ENCODE data around the gene SMARCE1. TPM values are rescaled to one million over a fixed set of nuclear protein-coding genes. Genes with fewer than 3 reads are reported as not detected.
A peak's percentile ranks its signal among the peaks of the same experiment; 100 is the strongest.

Gene SMARCE1
- total RNA-seq: 49.5 TPM
- long read RNA-seq, full-length matches to known transcripts: 45 of 54 reads
- long read RNA-seq, partial matches to known transcripts: 8 of 54 reads
- long read RNA-seq, other reads (novel, unspliced or antisense): 1 of 54 reads

DNA sequence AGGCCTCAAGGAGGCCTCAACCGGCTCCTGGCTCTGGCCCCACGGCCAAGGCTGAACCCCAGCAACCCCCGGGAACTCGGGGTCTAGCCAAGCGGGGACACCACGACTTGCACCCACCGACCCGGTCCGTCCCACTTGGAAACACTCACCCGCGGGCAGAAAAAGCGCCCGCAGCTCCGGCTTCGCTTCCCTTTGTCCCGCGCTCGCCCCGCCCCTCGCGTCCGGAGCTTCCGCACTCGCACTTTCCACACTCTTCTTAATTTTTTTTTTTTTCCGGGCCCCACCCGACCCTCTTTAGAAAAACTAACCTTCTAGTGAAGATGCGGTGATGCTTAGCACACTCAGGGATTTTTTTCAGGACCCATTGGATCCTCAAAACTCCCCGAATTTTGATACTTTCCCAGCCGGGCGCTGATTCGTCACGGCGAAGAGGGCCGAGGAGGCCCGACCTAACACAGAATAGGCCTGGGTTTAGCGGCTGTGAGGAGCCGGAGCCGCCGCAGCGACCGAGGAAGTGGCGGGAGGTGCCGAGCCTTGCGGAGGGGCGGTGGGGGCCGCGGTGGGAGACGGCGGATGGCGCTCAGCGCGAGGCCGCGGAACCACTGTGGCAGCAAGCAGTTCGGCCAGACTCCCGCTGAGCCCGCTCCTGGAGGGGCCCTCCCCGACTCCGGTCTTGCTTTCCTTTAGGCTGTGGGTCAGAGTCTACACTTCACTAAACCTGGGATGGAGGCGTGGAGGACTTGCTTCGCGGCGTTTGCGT lies at the start of gene SMARCE1:
Gene SMARCE1 (minus strand): TSS at position 195 of the 760 bp plus-strand sequence. CDS start 2,016 bp downstream, outside the sequence.
- intact Hi-C loops (cut with DNase I): no loop called here

DNA sequence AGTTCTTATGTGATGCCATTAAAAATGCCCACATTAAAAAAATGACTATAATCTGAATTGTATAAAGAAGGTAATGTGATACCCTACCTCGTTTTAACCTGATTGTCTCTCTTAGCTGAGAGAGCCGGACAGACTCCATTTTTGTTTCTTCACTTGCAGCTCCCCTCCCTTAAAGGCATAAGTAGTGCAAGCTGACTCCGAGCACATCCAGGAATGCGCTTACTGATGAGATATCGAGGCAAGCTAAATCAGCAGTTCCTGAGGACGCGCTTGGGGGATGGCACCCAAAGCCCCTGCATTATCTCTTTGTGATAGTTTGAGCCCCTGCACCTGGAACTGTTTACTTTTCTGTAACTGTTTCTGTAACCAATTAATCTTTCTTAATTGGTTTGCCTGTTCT lies 49.7 kb upstream of the SMARCE1 start:
- intact Hi-C loops (cut with DNase I): no loop called here
- no peak for DNase-seq
- ATAC-seq (ENCODE audit: poor library complexity): no peak

More for the DNA sequence above, at the start of gene SMARCE1:
- DNase-seq (peak; percentile 81), ATAC-seq (ENCODE audit: poor library complexity) (peak; percentile 93)

DNA sequence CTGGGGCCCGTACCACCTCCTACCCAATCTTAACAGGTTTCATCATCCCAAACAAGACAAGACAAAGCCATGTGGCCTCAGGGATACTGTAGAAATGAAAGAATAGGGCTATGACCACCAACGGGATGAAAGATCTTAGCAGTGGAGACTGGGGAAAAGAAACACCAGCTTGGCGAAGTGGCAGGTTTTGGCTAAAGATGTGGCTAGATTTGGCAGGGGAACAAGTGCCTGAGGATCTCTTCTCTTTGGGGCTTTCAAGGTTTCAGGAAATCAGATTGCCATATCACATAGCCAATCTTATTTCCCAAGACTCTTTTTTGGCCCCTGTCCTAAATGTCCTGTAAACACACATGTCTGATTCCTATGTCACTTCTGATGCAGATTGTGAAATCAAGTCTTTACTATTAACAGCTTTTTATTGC lies 49.0 kb upstream of the SMARCE1 start:
- intact Hi-C loops (cut with DNase I): no loop called here
- DNase-seq (no peak), ATAC-seq (ENCODE audit: poor library complexity) (no peak)

DNA sequence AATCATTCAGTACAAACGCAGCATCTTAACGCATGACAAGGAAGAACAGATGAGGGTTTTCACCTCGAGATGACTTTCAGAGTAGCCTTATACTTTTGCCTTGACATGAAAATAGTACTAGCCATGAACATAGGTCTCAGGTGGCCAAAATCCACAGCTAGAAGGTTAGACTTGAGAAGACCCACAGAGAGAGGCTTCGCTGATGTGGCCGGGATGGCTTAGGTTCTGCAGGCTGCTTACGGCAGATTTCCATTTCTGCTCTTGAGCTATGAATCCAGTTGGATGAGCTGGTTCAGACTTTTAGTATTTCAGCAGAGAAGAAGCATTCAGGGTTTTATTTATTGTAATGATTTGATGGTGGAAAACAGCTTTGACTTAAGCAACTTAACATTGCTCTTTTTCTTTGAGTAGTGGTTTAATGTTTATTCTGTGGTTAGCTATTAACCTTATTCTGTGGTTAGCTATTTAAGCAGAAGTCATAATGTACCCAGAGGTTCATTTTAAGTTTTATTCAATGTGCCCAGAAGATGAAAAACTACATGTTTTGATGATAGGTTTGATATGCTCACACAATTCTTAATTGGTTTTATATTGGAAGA lies 48.4 kb upstream of the SMARCE1 start:
- DNase-seq (no peak), ATAC-seq (ENCODE audit: poor library complexity) (no peak)
- intact Hi-C loops (cut with DNase I): no loop called here

DNA sequence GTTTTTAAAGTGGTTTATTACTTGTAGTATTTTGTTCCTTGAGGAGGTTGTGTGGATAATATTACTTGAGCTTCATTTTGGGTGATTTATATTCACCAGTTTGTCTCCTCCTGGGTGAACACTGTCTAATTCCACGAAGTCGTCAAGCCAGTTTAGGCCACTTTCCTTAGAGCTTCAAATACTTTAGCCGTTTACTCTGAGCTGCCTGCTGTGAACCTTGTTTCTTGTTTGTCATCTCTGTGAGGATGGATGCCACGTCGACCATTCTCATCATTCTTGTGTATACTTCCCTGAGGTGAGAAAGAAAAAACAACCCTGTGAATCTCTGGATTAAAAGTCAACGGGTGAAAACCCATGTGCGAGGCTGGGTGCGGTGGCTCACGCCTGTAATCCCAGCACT lies 47.0 kb upstream of the SMARCE1 start:
- ATAC-seq (ENCODE audit: poor library complexity) (no peak), DNase-seq (no peak)
- intact Hi-C loops (cut with DNase I): no loop called here

DNA sequence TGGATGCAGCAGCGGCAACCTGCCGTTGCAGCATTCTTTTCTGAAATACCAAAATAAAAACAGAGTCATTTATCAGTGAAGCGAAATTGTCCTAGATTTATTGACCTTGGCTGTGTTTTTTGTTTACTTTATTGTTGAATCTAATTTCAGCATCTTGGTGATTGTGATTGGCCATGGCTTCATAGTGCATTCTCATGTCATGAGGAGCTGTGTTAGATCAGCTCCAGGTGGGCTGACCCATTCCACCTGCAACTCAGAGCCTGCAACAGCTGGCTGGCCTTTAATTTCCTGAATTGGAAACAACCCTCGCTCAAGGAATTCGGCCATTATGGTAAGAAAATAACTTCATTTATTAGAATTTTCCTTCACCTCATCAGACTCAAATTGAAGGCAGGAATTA lies 39.5 kb upstream of the SMARCE1 start:
- ATAC-seq (ENCODE audit: poor library complexity) (no peak), DNase-seq (no peak)
- intact Hi-C loops (cut with DNase I): no loop called here

DNA sequence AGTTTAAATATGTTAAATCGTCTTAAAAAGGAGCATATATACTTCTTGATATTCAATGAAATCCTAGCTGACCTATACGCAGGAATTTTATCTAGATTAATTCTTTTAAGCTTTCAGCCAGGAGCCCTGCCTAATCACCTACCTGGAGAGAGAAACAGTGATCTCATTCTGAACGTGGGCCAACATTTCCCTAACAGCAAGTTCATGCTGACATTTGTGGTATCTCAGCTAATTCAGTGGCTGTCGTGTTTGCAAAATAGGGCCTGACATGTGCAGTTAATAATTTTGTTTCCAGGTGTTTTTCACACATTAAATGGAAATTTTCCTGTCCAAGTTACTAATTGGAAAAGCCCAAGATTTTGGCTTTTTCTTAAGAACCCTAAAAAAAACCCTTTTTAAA lies 38.6 kb upstream of the SMARCE1 start:
- ATAC-seq (ENCODE audit: poor library complexity) (no peak), DNase-seq (no peak)
- intact Hi-C loops (cut with DNase I): no loop called here

DNA sequence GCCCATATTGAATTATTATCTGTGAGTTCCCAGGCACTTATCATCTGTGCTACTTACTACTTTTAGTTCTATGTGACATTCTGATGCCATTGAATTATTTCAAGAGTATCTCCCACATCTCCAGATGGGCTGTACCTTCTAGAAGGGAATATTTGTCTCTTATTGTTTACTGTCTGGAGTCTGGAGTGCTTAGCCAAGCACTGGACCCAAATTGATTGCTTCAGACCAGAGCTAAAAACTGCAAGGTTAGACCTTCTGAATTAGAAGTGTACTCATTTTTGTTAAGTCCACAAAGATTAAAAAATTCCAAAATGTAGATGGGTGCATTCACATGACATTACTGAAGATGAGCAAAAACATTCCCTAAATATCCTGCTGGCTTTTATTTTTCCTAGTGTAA lies 33.4 kb upstream of the SMARCE1 start:
- ATAC-seq (ENCODE audit: poor library complexity) (no peak), DNase-seq (no peak)
- intact Hi-C loops (cut with DNase I): no loop called here

DNA sequence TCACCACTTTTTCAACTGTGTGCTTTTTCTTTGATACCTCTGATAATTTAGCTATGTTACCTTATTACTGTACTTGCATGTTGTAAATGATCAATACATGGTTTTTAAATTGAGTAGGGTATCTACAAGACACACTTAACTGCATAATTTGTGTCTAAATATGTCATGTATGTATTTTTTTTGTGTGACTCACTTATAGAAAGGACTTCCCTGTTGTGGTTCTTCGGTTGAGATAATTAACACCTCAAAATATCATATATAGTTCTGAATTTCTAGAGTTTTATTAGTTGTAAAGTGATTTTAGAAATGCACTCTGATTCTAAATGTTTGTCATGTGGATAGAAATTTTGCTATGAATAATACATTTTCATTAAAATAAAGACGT lies 31.9 kb upstream of the SMARCE1 start:
- no peak for ATAC-seq (ENCODE audit: poor library complexity)

DNA sequence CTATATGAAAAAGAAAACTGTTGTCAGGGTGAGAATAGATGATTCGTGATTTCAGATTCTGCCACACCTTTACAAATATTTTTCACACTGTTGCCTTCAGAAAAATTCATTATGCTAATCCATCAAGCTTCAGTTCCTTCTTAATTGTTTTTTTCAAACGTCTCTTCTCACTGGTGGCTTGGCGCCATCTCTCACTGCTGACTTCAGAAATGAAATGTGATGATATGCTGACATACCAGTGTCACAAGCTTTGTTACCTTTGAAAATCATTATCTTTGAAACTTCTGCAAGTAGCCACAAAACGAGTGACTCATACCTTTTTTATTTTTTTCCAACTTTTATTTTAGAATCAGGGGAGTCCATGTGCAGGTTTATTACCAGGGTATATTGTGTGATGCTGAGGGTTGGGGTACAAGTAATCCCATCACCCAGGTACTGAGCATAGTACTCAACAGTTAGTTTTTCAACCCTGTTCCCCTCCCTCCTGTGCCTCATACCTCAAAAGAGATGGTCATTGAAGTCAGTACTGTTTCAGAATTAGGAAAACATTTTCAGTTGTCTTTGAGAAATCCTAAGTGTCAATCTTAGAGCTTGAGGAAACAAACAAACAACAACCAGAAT lies 31.4 kb upstream of the SMARCE1 start:
- DNase-seq (no peak), ATAC-seq (ENCODE audit: poor library complexity) (no peak)
- intact Hi-C loops (cut with DNase I): no loop called here

More for the DNA sequence above, 31.9 kb upstream of the SMARCE1 start:
- no peak for DNase-seq
- intact Hi-C loops (cut with DNase I): no loop called here

DNA sequence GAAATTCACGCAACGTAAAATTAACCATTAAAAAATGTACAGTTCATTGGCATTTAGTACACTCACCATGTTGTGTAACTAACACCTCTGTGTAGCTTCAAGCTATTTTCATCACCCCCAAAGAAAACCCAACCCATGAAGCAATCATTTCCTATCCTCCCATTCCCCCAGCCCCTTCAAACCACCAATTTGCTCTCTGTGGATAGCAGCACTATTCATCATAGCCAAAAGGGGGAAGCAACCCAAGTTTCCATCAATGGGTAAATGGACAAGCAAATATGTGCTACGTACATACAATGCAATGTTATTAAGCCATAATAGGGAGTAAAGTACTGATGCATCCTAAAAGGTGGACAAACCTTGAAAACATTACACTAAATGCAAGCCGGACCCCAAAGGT lies 28.3 kb upstream of the SMARCE1 start:
- ATAC-seq (ENCODE audit: poor library complexity) (no peak), DNase-seq (no peak)
- intact Hi-C loops (cut with DNase I): no loop called here

DNA sequence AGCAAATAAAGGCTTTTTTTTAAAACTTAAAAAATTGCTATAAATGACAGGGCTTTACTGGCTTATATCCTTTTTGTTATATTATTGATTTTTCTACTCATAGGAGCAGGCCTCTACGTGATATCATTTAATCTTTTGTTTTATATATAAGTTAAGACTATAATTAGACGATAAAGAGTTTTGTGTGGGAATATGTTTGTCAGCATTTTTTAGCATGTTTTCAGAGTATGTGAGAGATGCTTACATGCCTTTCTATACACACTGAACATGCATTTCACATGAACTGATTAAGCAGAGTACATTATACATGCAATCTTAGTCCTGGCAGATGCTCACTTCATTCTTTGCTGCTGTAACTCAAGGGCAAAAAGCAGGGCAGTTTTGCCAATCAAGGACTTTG lies 25.0 kb upstream of the SMARCE1 start:
- no peak for ATAC-seq (ENCODE audit: poor library complexity)
- intact Hi-C loops (cut with DNase I): no loop called here
- no peak for DNase-seq

DNA sequence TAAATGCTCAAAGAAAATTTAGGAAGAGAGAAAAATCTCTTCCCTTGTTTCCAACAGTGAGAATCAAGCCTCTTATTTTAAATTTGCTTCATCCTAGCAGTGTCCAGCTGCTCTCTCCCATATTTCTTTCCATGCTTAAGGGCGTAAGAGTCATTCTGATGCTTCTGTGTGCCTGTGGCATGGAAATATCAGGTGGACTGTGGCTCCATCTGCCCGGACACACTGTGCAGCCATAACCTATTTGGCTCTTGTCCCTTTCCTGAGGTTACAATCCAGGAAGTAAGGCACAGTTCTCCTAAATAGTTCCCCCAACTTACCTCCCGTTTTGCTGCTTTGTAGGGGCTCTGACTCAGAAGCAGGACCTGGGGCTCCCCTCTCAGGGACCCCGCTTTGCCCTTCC lies 23.7 kb upstream of the SMARCE1 start:
- ATAC-seq (ENCODE audit: poor library complexity): no peak
- intact Hi-C loops (cut with DNase I): no loop called here
- no peak for DNase-seq

DNA sequence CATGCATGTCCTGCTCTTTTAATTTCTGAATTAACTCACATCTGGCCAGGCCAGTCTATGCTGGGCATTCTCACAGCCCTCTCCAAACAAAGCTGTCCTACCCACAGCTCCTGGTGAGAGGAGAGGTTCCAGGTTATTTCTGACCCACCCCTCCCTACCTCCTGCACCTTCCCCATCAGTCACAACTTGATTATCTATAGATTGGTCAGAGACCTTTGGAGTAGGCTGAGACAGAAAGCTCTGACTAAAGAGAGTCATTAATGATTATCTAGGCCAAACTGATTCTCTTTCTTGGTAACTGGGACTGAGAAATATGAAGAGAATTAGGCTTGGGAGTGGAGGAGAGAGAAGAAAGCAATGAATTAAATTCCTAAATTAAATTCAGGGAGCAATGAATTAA lies 18.7 kb upstream of the SMARCE1 start:
- intact Hi-C loops (cut with DNase I): no loop called here

DNA sequence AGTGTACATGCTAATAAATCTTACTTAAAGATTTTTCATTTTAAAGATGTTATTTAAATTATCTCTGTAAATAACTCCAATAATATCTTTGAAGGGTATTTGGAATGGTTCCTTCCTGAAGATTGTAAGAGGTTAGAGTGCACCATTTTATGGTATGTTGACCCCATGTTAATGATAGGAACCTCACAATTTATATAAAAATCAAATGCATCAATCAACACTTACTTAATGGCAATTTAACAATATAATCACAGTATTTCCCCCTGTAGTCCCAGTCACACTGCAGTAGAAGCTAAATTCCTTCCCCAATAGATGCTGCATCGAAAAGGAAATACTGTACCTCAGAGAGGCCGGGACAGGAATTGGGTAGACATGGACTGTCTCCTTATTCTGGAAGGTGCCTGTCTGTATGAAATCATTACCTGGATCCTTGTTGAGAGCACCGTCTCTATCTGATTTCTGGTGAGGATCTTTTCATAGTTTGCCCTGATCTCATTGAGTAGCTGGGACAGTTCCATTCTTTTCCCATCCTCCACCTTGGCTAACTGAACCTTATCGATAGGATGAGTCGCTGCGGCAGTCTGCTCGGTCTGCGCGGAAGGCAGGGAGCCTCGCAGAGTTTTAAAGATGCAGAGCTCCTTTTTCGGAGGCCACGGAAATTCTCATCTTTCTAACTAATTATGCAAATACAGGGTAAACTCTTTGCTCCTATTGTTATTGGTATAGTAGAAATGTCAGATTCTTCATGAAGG lies 17.1 kb upstream of the SMARCE1 start, which contains the start of gene KRT222:
Gene KRT222 (minus strand): TSS at position 596 of the 752 bp plus-strand sequence. CDS start 78 bp downstream, at position 518.
- no peak for DNase-seq
- ATAC-seq (ENCODE audit: poor library complexity): no peak
- intact Hi-C loops (cut with DNase I): no loop called here

More for the DNA sequence above, 18.7 kb upstream of the SMARCE1 start:
- ATAC-seq (ENCODE audit: poor library complexity) (no peak), DNase-seq (no peak)

DNA sequence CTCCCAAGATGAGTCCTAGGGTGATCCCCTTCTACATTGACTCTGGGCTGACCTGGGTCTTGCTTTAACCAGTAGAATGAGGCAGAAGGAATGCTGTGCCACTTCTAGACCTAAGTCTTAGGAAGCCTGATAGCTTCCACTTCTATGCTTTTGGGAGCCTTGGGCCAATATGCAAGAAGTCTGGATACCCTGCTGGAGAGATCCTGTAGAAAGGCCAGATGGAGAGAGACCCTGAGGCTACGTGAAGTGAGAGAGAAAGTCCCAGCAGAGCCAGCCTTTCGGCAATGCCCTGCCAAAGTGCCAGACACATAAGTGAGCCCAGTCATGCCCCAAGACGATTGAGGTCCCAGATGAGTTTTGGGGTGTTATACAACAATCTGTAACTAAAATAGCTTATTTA lies 15.6 kb upstream of the SMARCE1 start:
- intact Hi-C loops (cut with DNase I): no loop called here
- ATAC-seq (ENCODE audit: poor library complexity) (no peak), DNase-seq (no peak)

DNA sequence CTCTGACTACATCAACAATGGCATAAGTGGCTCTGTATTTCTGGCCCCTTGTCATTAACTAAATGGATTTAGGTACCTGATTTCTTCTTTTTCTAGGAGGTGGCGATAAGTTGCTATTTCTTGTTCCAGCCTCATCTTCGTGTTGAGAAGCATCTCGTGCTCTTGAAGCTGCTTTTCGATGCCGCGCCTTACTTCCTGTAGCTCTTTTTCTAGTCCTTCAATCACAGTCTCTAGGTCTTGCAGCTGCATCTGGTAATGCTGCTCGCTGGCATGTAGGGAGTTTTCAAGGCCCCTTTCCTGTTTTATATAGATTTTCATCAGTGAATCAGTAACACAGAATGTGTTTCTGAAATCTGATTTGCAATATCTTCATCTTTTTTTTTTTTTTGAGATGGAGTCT lies 12.3 kb upstream of the SMARCE1 start:
- ATAC-seq (ENCODE audit: poor library complexity): no peak
- intact Hi-C loops (cut with DNase I): no loop called here
- DNase-seq: no peak

DNA sequence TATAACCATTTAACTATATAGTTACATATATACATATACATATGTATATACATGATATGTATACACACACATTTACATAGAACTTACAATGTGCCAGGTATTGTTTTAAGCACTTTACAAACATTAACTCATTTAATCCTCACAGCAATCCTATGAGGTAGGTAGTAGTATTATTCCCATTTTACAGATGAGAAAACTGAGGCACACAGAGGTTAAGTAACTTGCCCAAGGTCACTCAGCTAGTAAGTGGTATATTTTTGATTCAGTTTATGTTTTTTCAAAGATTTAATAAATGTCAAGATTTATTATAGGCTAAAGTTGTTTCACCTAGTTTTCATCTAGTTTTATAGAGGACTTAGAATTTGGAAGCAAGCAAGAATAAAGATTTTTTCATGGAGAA lies 10.8 kb upstream of the SMARCE1 start:
- ATAC-seq (ENCODE audit: poor library complexity) (no peak), DNase-seq (no peak)
- intact Hi-C loops (cut with DNase I): no loop called here

DNA sequence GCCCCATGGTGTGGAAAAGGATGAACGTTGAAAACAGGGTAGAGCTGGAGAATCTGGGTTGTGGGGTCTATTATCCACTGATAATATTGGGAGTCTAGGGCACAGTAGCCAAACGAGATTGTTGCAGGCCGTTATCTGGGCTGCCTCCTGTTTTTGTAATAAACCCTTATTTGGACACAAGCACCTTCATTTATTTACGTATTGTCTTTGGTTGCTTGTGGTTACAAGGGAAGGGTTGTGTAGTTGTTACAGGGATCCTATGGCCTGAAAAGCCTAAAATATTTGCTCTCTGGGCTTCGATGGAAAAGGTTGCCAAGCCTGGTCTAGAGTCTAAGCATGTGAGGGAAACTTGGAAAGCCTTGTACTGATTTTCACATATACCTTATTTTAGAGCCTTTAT lies 4.3 kb upstream of the SMARCE1 start:
- intact Hi-C loops (cut with DNase I): no loop called here
- ATAC-seq (ENCODE audit: poor library complexity) (no peak), DNase-seq (no peak)
